NCI-H187 treated with DMSO at 0.1 percent for 48 hours (cell line): ENCODE results near the gene DPF1.
A peak's percentile ranks its signal among the peaks of the same experiment; 100 is the strongest.
"Not testable (repeated sequence)": the region's sequence is repeated elsewhere in the genome, so short reads cannot be mapped to it uniquely, and the experiment has no call there.

Experiments
- DNase-seq: peaks from one replicate; lab custom pipeline; 2025; lab: John Stamatoyannopoulos, UW

Gene DPF1

DNA sequence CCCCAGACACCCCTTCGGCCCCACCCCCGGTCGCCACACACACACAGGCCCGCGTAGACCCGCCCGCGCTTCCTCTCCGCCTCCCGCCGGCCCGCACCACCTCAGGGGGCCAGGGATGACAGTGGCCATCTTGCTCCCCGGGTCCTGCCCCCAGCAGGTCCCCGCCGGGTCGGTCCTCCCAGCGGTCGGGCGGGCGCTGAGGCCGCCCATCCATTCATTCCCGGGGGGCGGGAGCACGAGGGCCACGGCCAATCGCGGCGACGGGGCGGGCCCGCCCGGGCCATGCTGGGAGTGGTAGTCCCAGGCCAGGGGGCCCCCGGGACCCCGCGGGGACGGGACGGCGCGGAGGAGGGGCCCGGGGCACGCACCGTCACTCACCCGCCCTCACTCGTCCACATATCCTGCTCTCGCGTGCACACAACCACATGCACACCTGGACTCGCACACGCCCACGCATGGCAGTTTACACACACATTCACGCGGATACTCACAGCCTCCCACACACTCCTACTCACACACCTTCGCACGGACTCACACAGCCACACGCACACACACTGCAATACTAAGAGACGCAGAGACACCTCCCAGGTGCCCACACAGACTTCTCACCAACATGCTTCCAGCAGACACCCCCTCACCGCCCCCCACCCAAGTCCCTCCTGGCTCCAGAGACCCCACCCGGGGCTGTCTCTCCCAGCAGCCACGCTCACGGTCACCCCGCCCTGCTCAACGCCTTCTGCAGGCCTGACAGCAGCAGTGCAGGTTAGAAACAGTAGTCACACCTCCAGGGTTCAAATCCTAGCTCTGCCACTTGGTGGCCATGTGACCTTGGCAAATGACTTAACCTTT, at the start of gene DPF1:
Gene DPF1 (minus strand): TSS at position 209 of the 849 bp plus-strand sequence. CDS start 80 bp downstream, at position 129.
- DNase-seq: no peak

DNA sequence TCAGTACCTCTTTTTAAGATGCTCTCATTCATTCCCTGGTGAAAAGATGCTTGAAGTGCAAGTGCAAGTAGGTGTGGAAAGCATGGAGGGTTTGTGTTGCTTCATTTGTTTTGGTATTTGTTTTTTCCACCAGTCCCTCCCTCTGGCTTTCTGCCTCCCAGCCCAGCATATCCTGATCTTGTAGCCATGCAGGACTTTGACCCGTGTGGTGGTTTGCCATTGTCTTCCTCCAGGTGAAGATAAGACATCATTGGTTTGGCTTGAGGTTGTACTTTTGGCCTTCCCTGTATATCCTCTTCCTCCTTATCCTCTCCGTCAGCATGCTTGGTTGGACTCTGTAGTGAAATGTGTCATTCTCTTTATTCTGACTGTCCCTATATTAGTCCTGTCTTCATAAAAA, 49.5 kb upstream of the DPF1 start:
- DNase-seq: no peak

DNA sequence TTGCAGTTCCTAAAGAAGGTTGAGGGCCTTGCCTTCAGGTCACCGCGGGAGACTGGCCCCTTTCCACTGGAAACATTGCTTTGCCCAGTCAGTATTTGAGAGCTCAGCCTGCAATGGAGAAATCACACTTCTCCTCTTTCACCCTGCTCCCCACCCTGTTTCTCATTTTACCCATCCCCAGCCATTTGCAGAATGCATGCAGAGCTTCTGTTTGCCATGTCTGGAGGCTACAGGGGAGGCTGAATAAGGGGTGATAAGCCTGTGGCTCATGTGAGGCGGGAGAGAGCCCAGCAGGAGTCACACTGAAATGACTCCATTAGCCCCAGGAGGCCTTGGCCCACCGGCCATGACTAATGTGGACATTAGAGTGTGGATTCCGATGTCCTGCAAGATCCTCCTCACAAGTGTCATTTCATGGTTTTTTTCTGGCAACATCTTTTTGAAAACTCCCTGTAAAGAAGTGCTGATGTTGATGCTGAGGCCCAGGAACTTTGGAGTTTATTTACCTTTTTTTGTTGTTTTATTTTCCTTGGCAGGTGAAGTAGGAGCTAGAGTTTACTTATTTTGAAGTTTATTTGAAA, 46.7 kb upstream of the DPF1 start:
- DNase-seq: no peak

DNA sequence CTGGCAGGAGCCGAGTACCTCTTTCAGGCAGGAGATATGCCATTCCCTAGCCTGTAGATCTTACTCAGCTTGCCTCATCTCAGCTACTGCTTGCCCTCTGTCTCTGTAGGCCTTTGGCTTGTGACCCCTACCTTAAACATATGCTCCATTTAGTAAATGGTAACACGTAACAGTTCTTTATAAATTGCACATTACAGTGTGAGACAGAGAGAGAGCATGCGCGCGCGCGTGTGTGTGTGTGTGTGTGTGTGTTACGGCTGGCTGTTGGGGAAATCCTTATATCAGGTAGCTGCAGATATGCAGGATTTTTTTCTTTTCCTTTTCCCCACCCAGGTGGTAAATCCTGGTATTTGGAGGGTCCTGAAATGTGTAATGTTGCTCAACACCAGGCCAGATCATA, 44.5 kb upstream of the DPF1 start:
- no peak for DNase-seq

DNA sequence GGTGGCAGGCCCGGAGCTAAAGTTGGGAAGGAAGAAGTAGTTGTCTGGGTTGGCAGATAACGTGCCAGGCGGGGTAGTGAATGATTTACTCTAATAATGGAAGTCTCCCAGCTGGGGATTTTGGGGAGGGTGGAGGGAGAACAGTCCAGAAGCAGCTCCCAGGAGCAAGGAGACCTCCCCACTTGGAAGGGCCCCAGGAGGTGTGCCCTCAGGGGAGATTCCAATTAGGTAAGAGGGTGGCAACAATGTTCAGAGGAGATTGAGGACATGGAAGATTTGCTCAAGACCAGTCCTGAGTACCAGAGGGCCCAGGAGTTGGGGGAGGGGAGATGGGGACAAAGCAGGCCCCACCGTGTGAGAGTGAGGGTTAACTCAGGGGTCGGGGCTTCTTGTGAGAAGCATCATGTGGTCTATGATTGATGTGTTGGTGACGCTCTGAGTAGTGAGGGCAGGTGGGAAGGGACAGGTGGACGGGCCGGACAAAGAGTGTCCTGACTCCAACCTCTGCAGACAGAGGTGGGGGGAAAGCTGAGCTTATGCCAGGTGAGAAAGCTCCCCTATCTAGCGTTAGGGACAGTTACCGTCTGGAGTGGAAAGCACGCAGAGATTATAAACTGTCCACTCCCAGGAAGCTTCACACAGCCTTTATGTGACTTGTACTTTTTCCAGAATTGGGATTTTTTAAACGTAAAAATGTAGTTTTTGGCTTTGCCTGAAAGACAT, 43.9 kb upstream of the DPF1 start:
- no peak for DNase-seq

DNA sequence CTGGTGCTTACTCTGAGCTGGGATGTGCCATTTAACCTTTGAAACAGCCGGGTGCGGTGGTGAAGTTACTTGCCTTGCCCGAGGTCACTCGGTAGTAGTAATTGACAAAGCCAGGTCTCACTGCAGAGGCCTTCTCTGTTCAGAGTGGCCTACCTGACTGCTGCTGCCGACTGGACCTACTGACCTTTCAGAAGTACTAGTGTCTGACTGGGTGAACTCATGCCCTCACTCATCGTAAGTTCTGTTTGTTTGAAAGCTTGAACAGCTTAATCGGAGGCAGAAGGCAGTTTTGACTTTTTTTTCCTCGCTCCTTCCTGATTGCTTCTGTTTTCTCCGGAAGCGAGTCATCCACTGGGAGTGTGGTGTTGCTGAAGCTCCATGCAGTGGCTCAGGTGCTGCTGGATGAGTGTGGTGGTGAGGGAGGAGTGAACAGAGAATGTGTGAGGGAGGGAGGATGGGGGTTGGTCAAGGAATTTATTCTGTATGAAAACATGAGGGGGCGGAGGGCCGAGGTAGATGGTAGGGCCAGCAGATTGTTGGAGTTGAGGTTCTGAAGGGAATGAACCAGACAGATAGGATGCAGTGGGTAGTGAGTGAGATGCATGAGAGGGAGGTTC, 43.1 kb upstream of the DPF1 start:
- no peak for DNase-seq

DNA sequence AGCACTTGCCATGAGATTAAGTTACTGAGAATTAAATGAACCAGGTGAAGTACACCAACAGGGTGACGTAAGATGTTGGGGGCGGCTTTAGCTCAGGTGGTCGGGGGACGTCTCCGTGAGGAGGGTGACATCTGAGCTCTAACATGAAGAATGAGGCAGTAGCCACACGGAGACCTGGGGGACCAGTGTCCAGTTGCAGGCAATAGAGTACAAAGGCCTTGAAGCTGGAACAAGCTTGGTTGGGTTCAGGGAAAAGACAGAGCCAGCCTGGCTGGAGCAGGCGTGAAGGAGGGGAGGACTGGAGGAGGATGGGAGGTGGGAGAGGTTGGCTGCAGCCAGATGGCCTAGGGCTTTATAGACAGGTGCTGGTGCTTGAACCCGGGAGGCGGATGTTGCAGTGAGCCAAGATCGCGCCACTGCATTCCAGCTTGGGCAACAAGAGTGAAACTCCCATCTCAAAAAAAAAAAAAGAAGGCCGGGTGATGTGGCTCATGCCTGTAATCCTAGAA, 42.0 kb upstream of the DPF1 start:
- no peak for DNase-seq

DNA sequence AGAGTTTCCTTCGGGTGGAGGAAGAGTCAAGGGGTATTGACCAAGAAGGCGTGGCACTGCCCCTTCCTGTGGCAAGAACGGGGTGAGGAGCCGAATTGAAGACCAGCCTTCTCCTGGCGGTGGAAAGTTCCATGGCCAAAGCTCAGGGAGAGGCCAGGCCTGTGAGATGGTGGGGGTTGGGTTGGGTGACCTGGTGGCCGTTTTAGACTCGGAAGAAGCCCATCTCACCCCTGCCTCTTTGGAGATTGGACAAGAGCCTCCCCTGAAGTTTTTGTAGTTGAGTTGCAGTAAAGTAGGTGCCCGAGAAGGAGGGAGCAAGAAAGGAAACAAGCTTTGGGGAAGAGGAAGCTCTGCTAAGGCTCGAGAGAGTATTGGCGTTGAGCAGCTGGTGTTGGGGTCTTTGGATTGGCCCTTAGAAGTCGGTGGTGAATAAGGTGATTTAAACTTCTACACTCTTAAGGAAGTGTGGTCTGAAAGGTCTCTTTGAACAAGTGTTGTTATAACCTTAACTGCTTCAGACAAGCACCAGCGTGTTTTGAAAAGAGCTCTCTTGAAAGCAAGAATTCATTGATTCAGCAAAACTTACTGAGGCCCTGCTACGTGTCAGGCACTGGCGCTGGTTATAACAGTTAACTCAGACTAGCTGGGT, 41.3 kb upstream of the DPF1 start:
- DNase-seq: no peak

DNA sequence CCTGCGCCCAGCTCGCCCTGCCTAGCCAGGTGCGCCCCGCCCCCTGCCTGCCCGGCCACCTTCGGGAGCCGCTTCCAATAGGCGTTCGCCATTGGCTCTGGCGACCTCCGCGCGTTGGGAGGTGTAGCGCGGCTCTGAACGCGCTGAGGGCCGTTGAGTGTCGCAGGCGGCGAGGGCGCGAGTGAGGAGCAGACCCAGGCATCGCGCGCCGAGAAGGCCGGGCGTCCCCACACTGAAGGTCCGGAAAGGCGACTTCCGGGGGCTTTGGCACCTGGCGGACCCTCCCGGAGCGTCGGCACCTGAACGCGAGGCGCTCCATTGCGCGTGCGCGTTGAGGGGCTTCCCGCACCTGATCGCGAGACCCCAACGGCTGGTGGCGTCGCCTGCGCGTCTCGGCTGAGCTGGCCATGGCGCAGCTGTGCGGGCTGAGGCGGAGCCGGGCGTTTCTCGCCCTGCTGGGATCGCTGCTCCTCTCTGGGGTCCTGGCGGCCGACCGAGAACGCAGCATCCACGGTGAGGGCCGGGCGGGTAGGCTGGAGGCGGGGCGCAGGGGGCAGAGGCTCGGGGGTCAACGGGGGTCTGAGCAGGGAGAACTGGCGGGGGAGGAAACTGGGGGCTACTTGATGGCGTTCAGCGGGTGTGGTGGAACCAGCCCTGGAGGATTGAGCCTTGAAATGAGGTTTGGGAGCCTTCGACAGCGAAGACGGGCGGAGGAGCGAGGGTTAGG, 40.6 kb upstream of the DPF1 start, which contains the start of gene SPINT2:
Gene SPINT2 (plus strand): TSS at position 88 of the 727 bp plus-strand sequence. CDS start 320 bp downstream, at position 408.
- peak; percentile 96 for DNase-seq

DNA sequence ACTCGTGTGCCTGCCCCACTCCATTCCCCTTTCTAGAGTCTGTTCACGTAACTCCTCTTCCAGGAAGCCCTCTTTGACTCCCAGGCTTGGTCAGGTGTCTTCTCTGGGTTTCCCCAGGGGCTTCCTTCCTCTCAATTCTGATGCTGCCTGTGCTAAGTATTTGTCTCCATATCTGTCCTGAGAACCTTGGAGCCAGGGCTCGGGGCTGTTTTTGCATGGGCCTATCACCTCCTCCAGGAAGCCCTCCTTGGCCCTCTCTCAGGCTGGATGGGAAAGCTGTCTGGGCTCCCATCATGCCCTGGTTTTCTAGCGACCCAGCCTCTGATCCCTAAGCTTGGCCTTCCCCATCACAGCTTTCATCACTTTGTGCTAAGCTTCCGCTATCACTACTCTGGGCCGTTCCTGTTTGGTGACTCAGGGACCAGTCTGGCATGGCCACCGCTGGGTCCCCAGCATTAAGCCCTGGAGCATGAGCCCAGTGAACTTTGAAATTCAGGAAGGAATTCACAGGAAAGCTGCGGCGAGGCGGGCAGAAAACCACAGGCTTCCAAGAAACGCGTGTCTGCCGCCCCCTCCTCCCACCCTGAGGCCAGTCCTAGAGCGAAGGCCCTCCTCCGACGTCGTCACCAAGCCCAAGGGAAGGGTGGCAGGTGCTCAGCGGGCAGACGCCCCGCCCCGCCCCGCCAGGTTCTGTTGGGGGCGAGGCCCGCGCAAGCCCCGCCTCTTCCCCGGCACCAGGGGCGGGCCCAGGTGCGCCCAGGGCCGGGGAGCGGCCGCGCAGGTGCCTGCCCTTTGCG, 39.9 kb upstream of the DPF1 start:
- peak; percentile 96 for DNase-seq

DNA sequence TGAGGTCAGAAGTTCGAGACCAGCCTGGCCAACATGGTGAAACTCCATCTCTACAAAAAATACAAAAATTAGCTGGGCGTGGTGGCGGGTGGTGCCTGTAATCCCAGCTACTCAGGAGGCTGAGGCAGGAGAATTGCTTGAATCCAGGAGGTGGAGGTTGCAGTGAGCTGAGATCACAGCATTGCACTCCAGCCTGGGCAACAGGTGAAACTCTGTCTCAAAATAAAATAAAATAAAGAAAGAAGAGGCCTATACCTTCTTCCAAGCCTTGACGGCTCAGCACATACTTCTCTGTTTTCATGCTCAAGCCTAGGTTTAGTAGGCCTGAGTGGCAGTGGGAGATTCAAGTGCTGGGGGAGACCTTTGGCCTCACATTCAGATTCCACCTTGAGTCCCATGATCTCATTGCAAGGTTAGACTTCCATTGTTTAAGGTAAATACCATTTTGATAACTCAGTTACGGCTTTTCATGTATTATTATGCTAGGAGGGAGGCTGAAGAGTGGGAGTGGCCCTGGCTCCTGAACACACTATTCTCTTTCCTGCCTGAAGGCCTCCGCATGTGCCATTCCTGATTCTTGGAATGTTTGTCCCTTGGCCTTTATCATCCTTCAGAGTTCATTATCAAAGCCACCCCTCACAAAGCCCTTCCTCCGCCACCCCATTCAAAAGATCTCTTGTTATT, 38.7 kb upstream of the DPF1 start:
- no peak for DNase-seq

DNA sequence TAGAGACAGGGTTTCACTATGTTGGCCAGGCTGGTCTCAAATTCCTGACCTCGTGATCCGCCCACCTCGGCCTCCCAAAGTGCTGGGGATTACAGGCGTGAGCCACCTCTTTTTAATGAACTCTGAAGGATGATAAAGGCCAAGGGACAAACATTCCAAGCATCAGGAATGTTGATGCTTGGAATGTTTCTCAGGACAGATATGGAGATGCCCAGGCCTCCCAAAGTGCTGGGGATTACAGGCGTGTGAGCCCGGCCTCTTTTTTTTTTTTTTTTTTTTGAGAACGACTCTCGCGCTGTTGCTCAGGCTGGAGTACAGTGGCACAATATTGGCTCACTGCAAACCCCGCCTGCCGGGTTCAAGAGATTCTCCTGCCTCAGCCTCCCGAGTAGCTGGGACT, 37.9 kb upstream of the DPF1 start:
- not testable (repeated sequence) for DNase-seq

DNA sequence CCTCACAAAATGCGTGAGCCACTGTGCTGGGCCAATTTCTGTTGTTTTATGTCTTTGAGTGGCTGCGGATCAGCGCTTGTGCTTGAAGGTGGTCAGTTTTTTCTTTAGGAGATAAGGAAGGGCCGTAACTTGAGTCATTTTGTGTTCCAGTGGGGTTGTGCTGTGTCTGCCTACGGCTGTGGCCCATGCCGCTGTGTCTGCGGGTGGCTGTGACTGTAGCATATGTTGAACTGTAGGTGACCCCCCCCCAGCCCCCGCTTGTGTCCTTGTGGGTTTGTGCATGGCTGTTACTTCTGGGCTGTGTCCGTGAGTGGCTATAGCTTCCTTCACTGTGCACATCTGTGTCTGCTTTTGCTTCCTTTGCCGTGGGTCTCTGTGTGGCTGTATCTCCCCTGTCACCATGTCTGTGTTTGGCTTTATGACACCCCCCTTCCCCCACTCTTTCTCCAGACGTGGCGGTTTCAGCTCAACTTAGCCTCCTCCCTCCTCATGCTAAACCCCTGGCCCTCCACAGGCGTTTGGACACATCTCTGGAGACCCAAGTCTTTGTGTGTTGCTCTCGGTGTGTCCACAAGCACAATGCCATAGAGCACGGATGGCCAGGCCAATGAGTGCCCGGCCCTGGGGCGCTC, 31.5 kb upstream of the DPF1 start:
- DNase-seq: no peak

DNA sequence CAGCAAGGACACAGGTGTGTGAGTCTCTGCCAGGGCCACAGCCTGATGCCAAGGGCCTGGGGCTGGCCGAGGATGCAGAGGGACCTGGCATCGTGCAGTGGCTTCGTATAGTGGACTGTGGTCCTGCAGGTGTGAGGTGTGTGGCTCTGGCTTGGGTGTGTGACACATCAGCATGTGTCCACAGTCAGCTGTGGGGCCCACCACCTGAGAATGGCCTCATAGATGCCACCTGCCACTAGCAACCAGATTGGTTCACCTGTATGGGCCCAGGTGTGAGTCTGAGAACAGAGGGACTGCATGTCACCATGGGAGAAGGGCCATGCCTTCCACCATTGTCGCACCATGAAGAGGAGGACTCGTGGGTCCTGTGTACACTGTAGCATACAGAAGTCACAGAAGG, 29.8 kb upstream of the DPF1 start:
- DNase-seq: no peak

DNA sequence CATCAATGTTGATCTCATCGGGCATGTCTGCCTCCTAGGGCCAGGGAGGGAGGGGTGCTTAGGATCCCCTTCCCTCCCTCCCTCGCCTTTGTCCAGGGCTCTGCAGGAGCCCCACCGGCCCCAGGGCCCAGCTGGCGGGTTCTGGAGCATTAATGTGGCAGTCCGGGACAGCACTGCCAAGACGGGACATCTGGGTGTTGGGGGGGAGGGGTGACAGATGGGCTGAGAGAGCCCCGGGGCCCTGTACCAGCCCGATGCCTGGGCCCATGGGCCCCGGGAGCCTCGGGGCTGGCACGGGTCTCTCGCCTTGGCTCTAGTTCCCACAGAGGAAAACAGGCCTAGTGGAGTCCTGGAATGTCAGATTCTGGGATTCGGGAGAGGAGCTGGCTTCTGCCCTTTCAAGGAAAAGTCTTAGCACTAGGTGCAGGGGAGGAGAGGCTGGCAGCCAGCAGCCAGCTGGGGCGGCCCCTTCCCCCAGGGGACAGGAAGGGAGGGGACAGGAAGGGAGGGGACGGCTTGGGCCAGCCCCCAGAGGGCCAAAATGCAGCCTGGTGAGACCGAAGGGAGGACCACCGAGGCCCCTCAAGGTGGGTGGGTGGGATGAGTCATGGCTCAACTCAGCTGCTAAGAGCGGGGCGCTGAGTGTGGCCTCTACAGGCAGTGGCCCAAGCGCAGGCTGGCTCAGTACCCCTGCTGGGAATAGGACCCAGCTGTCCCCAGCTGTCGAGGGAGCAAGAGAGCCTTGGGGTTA, 29.1 kb upstream of the DPF1 start:
- no peak for DNase-seq

DNA sequence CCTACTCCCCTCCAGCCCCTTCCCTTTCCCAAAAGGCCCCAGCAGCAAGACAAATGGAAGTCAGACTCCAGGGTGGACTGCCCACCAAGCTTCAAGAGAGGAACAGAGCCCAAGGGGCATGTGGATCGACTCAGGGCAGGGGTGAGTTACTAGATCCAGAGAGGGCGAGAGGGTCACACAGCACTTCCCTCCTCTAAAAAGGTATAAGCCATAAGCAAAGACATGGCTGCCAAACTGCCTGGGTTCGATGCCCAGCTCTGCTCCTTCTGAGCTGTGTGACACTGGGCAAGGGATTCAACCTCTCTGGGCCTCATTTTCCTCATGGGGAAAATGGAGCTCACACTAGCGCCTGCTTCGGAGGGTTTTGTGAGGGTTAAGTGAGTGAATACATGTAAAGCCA, 28.4 kb upstream of the DPF1 start:
- no peak for DNase-seq

DNA sequence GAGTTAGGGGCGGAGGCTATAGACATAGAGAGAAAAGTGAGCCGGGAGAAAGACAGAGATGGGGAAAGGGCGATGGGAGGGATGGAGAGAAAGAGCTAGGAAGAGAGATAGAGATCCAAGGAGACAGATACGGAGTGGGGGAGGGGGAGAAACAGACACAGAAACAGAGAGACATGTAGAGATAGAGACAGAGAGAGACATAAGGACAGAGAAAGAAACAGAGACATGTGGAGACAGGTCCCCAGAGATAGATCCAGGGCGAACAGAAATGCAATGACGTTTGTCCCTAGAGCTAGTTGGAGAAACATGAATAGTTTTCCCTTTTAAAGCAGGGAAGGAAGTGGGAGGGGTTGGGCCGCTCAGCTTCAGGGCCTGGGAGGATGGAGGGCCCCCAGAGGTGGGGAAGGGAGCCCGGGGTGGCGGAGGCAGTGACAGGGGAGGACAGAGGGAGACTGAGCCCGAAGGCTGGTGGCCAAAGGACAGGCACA, 27.6 kb upstream of the DPF1 start:
- DNase-seq: no peak
